Spleen (tissue), 7 donors: ENCODE results near the gene FAM9C.

ENCODE experiments used
- POLR2AphosphoS5 ChIP-seq, 3 donors: sonication (generic); formaldehyde crosslinking; IDR thresholded peaks; one replicate each; pipeline ENCODE4 v1.5.1; 2017; ENCODE audit warnings: antibody characterized with exemption in 3 of 3
- TF ChIP-seq, protein P1 (sequence below), 11 experiments: fragments of 200-600 bp in 7 of 11; fragments of 450-650 bp in 4 of 11; sonication (generic) in 4 of 11; IDR thresholded peaks in 8 of 11; conservative IDR thresholded peaks in 3 of 11; 1 replicate in 7 of 11; 2 replicates in 4 of 11; pipeline versions ENCODE4 v1.4.0 to v1.8.0; 2016 to 2021; ENCODE audit warnings: antibody characterized with exemption in 11 of 11, inconsistent platforms in 4 of 11, mild to moderate bottlenecking in 1 of 11
- donor health status: DM: no; HTN: no; CAD: no; lungs with moderate emphysema.
- donor health status: DM: no; HTN: no; CAD: no.
- donor health status: DM: no; HTN: no; CAD: no.

DNA sequence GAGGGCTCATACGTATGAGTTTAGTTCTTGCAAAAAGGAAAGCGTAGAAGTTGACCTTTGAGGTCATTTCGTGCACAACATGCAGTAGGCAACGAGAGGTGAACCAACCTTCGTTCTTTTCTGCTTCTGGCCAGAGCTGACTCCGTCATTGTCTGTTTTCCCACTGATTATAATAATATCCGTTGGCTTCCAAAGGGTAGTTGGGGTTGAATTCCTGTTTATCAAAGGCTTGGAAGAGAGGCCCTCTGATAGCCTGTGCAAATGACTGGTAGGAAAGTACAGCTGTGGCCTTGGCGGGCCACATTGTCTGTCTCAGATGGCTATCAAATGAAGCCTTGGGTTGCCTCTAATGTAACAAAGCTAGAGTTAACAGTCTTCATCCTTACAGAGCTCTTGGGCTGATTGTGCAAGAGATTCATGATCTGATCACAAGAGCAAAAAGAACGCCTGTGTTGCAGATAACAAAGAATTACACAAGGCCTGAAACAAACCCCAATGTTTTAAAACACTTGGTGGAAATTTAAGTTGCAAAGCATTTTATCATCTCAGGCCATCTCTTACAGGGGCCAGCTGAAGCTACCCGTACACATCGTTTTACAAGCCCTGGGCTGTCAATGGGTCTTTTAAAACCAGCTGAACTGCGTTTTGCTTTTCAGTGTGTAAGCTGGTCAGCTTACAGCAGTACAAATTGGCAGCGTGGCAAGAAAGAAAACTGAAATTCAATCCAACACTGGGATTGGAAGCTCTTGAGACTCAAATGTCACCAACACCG lies 46.1 kb upstream of the FAM9C start:
- TF ChIP-seq, protein P1, sequence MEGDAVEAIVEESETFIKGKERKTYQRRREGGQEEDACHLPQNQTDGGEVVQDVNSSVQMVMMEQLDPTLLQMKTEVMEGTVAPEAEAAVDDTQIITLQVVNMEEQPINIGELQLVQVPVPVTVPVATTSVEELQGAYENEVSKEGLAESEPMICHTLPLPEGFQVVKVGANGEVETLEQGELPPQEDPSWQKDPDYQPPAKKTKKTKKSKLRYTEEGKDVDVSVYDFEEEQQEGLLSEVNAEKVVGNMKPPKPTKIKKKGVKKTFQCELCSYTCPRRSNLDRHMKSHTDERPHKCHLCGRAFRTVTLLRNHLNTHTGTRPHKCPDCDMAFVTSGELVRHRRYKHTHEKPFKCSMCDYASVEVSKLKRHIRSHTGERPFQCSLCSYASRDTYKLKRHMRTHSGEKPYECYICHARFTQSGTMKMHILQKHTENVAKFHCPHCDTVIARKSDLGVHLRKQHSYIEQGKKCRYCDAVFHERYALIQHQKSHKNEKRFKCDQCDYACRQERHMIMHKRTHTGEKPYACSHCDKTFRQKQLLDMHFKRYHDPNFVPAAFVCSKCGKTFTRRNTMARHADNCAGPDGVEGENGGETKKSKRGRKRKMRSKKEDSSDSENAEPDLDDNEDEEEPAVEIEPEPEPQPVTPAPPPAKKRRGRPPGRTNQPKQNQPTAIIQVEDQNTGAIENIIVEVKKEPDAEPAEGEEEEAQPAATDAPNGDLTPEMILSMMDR (IDR thresholded peaks at IDR 0.05 in 8 of 11, conservative IDR thresholded peaks at IDR 0.05 in 3 of 11) = no peak
- TF ChIP-seq POLR2AphosphoS5 (IDR thresholded peaks at IDR 0.05) = no peak
